ENCODE measurements around the gene ACYP1. TPM values are rescaled to one million over a fixed set of nuclear protein-coding genes. Genes with fewer than 3 reads are reported as not detected.
"Not testable (repeated sequence)": the region's sequence is repeated elsewhere in the genome, so short reads cannot be mapped to it uniquely, and the experiment has no call there.

ACYP1 gene
- total RNA-seq, 1 donor from 2014 or later = 66.1 TPM

GRCh38 chr14:75069121-75069810 lies 5.4 kb upstream of the ACYP1 start, which contains the start of gene ZC2HC1C:
Gene ZC2HC1C, plus strand, starts transcription at chr14:75069641. Its CDS starts 933 bp downstream, at chr14:75070574.
- no peak for TF ChIP-seq CTCF (conservative IDR thresholded peaks at IDR 0.05; ENCODE audit: low read depth, low read length)
- DNase-seq (ENCODE audit: low read depth) = no peak
- peak within 1 kb of the TSS; percentile 64 for H3K4me3 ChIP-seq (ENCODE audit: low read depth, low read length)

GRCh38 chr14:75068294-75069120 lies 4.7 kb upstream of the ACYP1 start:
- peak overlapping the region; percentile 64 for H3K4me3 ChIP-seq (ENCODE audit: low read depth, low read length)
- DNase-seq (ENCODE audit: low read depth) = no peak
- no peak for TF ChIP-seq CTCF (conservative IDR thresholded peaks at IDR 0.05; ENCODE audit: low read depth, low read length)

GRCh38 chr14:75067765-75068164 lies 3.9 kb upstream of the ACYP1 start:
- peak overlapping the region; percentile 64 for H3K4me3 ChIP-seq (ENCODE audit: low read depth, low read length)
- not testable (repeated sequence) for DNase-seq (ENCODE audit: low read depth)

GRCh38 chr14:75067212-75067611 lies 3.4 kb upstream of the ACYP1 start:
- no peak for TF ChIP-seq CTCF (conservative IDR thresholded peaks at IDR 0.05; ENCODE audit: low read depth, low read length)
- DNase-seq (ENCODE audit: low read depth) = no peak
- H3K4me3 ChIP-seq (ENCODE audit: low read depth, low read length) = no peak overlapping the region

- no peak overlapping the region for H3K4me3 ChIP-seq (ENCODE audit: low read depth, low read length)
- TF ChIP-seq CTCF (conservative IDR thresholded peaks at IDR 0.05; ENCODE audit: low read depth, low read length) = no peak
- no peak for DNase-seq (ENCODE audit: low read depth)
Observed at GRCh38 chr14:75066691-75067090, 2.9 kb upstream of the ACYP1 start.

- peak overlapping the region; percentile 89 for H3K4me3 ChIP-seq (ENCODE audit: low read depth, low read length)
- TF ChIP-seq CTCF (conservative IDR thresholded peaks at IDR 0.05; ENCODE audit: low read depth, low read length) = no peak
- DNase-seq (ENCODE audit: low read depth) = no peak
Observed at GRCh38 chr14:75064205-75064567, 362 bp upstream of the ACYP1 start.

- no peak for DNase-seq (ENCODE audit: low read depth)
- no peak for TF ChIP-seq CTCF (conservative IDR thresholded peaks at IDR 0.05; ENCODE audit: low read depth, low read length)
- H3K4me3 ChIP-seq (ENCODE audit: low read depth, low read length) = peak overlapping the region; percentile 89
Observed at GRCh38 chr14:75063013-75063412, 811 bp downstream of the ACYP1 start.
